HepG2 (cell line): Measurements from ENCODE around the gene DPYD. TPM values are rescaled to one million over a fixed set of nuclear protein-coding genes. Genes with fewer than 3 reads are reported as not detected.

ENCODE experiments used
- ATAC-seq: fragments of 200-7000 bp; cut with Tn5 transposase; 3 replicates; pipeline ENCODE4 v1.9.1; 2020; ENCODE audit warnings: mild to moderate bottlenecking, moderate library complexity
- BruUV-seq: library from RNA; stranded (reverse); fragments of 400-500 nt; replicated peaks from 2 replicates; lab custom pipeline; 2021; lab: Mats Ljungman, UMichigan
- CTCF ChIA-PET: fragments of 300-600 bp; formaldehyde crosslinking; extraction: SDS; loops from one replicate; lab custom pipeline; 2021; ENCODE audit warnings: low total read pairs, inconsistent platforms, low intra/inter-chr PET ratio; lab: Yijun Ruan, JAX
- POLR2A ChIA-PET: fragments of 350-600 bp; sonication (Branson Sonifier 250); formaldehyde crosslinking; loops from one replicate; lab custom pipeline; 2020; ENCODE audit warnings: antibody characterized with exemption, inconsistent platforms; lab: Yijun Ruan, JAX
- DNase-seq: peaks from one replicate; pipeline ENCODE4 v3.0.0-alpha.2; 2015; ENCODE audit warnings: low spot score
- FAIRE-seq: peaks from 3 replicates; lab custom pipeline; 2011; peaks lifted over from hg19 to GRCh38; lab: Jason Lieb, UNC
- H2AFZ ChIP-seq: one replicate; pipeline ENCODE4 v1.6.1; 2011; ENCODE audit warnings: low read length, inconsistent platforms
- H3K27ac ChIP-seq: fragments of 300-600 bp; 3 replicates; pipeline ENCODE4 v1.8.0; 2011; ENCODE audit warnings: mixed run types, mild to moderate bottlenecking, mixed read lengths, low read length, inconsistent platforms; ENCODE audit not compliant: insufficient read depth; ENCODE audit errors: extremely low read length
- H3K27me3 ChIP-seq, 2 experiments: fragments of 200-600 bp in 1 of 2; 2 replicates in 1 of 2; 3 replicates in 1 of 2; pipeline versions ENCODE4 v1.6.0 to v1.8.0; 2011; ENCODE audit warnings: low read length in 2 of 2, mild to moderate bottlenecking in 2 of 2, moderate library complexity in 2 of 2, inconsistent platforms in 1 of 2; ENCODE audit not compliant: insufficient read depth in 2 of 2, control insufficient read depth in 1 of 2
- H3K36me3 ChIP-seq, 2 experiments: fragments of 200-600 bp in 1 of 2; replicated peaks in 1 of 2; 2 replicates in 1 of 2; 3 replicates in 1 of 2; pipeline versions ENCODE4 v1.5.1 to v1.8.0; 2011; ENCODE audit warnings: low read length in 2 of 2, inconsistent platforms in 1 of 2; ENCODE audit not compliant: insufficient read depth in 2 of 2, control insufficient read depth in 1 of 2
- H3K4me1 ChIP-seq: 2 replicates; pipeline ENCODE4 v1.5.1; 2012; ENCODE audit warnings: low read length, inconsistent platforms; ENCODE audit not compliant: insufficient read depth
- H3K4me2 ChIP-seq: 2 replicates; pipeline ENCODE4 v1.6.0; 2011; ENCODE audit warnings: low read depth, low read length, inconsistent platforms
- H3K4me3 ChIP-seq, 3 experiments: fragments of 200-600 bp in 1 of 3; sonication (generic), shearing (Covaris generic) in 1 of 3; replicated peaks in 1 of 3; 2 replicates each; pipeline ENCODE4 v1.5.1; 2011 to 2016; ENCODE audit warnings: low read length in 3 of 3, inconsistent platforms in 2 of 3, low read depth in 2 of 3, mild to moderate bottlenecking in 2 of 3, control low read depth in 1 of 3, mixed read lengths in 1 of 3; ENCODE audit not compliant: insufficient read depth in 1 of 3
- H3K79me2 ChIP-seq: one replicate; pipeline ENCODE4 v1.6.1; 2011; ENCODE audit warnings: low read length, inconsistent platforms; ENCODE audit not compliant: insufficient read depth
- H3K9ac ChIP-seq: 2 replicates; pipeline ENCODE4 v1.6.0; 2011; ENCODE audit warnings: mild to moderate bottlenecking, low read depth, low read length, inconsistent platforms; ENCODE audit not compliant: insufficient read depth
- H3K9me3 ChIP-seq: 2 replicates; pipeline ENCODE4 v1.5.1; 2012; ENCODE audit warnings: mild to moderate bottlenecking, low read length
- H4K20me1 ChIP-seq: 2 replicates; pipeline ENCODE4 v1.6.0; 2011; ENCODE audit warnings: inconsistent platforms, mild to moderate bottlenecking, low read length, moderate library complexity; ENCODE audit not compliant: insufficient read depth
- ARNT2 ChIP-seq: sonication (generic); formaldehyde crosslinking; IDR thresholded peaks from 2 replicates; pipeline ENCODE4 v1.8.0; 2022; ENCODE audit warnings: mild to moderate bottlenecking, low read depth, missing genetic modification reagents, moderate library complexity
- CCDC6 ChIP-seq: sonication (generic); formaldehyde crosslinking; IDR thresholded peaks from 2 replicates; pipeline ENCODE4 v1.8.1; 2022; ENCODE audit warnings: mild to moderate bottlenecking, missing genetic modification reagents, moderate library complexity
- CHD2 ChIP-seq: IDR thresholded peaks from 2 replicates; pipeline ENCODE4 v1.6.1; 2011; ENCODE audit warnings: low read depth, low read length, improper control_type of control experiment
- DNMT3B ChIP-seq: conservative IDR thresholded peaks from 2 replicates; pipeline ENCODE4 v1.6.1; 2016; ENCODE audit warnings: missing biosample characterization, control low read depth
- HBP1 ChIP-seq: IDR thresholded peaks from 2 replicates; pipeline ENCODE4 v1.6.1; 2016; ENCODE audit warnings: low read depth, control low read depth
- ISL2 ChIP-seq: sonication (generic); formaldehyde crosslinking; IDR thresholded peaks from 2 replicates; pipeline ENCODE4 v1.5.0; 2020; ENCODE audit warnings: missing genetic modification reagents
- KDM6A ChIP-seq: IDR thresholded peaks from 2 replicates; pipeline ENCODE4 v1.6.1; 2016; ENCODE audit warnings: low read depth
- KMT2B ChIP-seq: IDR thresholded peaks from 2 replicates; pipeline ENCODE4 v1.6.1; 2016; ENCODE audit warnings: missing genetic modification reagents, missing compliant biosample characterization
- MYNN ChIP-seq: sonication (generic); formaldehyde crosslinking; IDR thresholded peaks from 2 replicates; pipeline ENCODE4 v1.4.0; 2020; ENCODE audit warnings: mild to moderate bottlenecking, low read depth, missing genetic modification reagents
- SMC3 ChIP-seq: IDR thresholded peaks from 2 replicates; pipeline ENCODE4 v1.6.1; 2011; ENCODE audit warnings: low read length, improper control_type of control experiment
- ZBED4 ChIP-seq: sonication (generic); formaldehyde crosslinking; IDR thresholded peaks from 2 replicates; pipeline ENCODE4 v1.4.0; 2020; ENCODE audit warnings: missing genetic modification reagents, borderline replicate concordance
- ZNF234 ChIP-seq: sonication (generic); formaldehyde crosslinking; conservative IDR thresholded peaks from 2 replicates; pipeline ENCODE4 v1.5.1; 2020; ENCODE audit warnings: mild to moderate bottlenecking, missing genetic modification reagents
- ZNF343 ChIP-seq: sonication (generic); formaldehyde crosslinking; IDR thresholded peaks from 2 replicates; pipeline ENCODE4 v1.4.0; 2020; ENCODE audit warnings: mild to moderate bottlenecking, missing genetic modification reagents
- in situ Hi-C: cut with HindIII; loops from 2 replicates; pipeline ENCODE4 v1.10.0; 2017; ENCODE audit warnings: low pct_unique_long_range_greater_than_20kb; ENCODE audit not compliant: extremely low pct_ligation_motif_present
- intact Hi-C: fragments of 100-400 bp; cut with micrococcal nuclease; formaldehyde crosslinking; loops from one replicate; pipeline ENCODE4 v1.10.0; 2022; ENCODE audit not compliant: unreplicated experiment
- polyA plus RNA-seq, 8 experiments: library from polyadenylated mRNA; depleted of rRNA in 3 of 8; stranded (reverse) in 7 of 8; unstranded in 1 of 8; fragments of >200 nt; fragmentation: Illumina TruSeq in 4 of 8; extraction: Trizol in 4 of 8; gene quantifications; 2 replicates each; pipeline versions ENCODE4 v1.2.1 to v1.2.3, GENCODE V29; 2011 to 2016; ENCODE audit warnings: low read depth in 4 of 8, missing spikeins in 1 of 8, mixed read lengths in 1 of 8; ENCODE audit not compliant: insufficient read depth in 1 of 8
- total RNA-seq, 5 experiments: library from RNA; depleted of rRNA; stranded (reverse); fragments of >200 nt; fragmentation: Illumina TruSeq; extraction: Trizol; gene quantifications; 2 replicates each; pipeline ENCODE4 v1.2.3, GENCODE V29; 2016; ENCODE audit warnings: low read depth in 1 of 5
- TF ChIP-seq, protein P1 (sequence below): sonication (generic); formaldehyde crosslinking; IDR thresholded peaks from 2 replicates; pipeline ENCODE4 v1.8.0; 2022; ENCODE audit warnings: missing genetic modification reagents, mild to moderate bottlenecking, inconsistent platforms, borderline replicate concordance
- TF ChIP-seq, protein P2 (sequence below): sonication (generic); formaldehyde crosslinking; IDR thresholded peaks from 2 replicates; pipeline ENCODE4 v1.4.0; 2020; ENCODE audit warnings: low read depth, mild to moderate bottlenecking, missing genetic modification reagents

DPYD gene
- total and polyA plus RNA-seq, 2 of the 13 experiments (the other 11 are each of a cell fraction or from before 2014, with no cell fraction given): 1.3 to 3.4 TPM

- no peak for TF ChIP-seq CCDC6 (CRISPR knock-in tag)
- TF ChIP-seq, protein P1, sequence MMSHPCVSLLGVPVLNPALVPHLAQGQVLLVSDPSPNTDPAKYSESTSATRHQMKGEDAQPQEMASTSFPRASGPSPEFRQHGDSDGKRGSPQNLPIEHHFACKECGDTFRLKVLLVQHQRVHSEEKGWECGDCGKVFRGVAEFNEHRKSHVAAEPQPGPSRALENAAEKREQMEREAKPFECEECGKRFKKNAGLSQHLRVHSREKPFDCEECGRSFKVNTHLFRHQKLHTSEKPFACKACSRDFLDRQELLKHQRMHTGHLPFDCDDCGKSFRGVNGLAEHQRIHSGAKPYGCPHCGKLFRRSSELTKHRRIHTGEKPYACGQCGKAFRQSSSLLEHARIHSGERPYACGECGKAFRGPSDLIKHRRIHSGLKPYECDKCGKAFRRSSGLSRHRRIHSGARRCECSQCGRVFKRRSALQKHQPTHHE (CRISPR knock-in tag): no peak
- TF ChIP-seq KMT2B (CRISPR knock-in tag): no peak
- TF ChIP-seq ZBED4 (CRISPR knock-in tag): no peak
These were observed 25.6 kb downstream of the DPYD start (continued) for GRCh38 chr1:97895278-97895677.

DNA sequence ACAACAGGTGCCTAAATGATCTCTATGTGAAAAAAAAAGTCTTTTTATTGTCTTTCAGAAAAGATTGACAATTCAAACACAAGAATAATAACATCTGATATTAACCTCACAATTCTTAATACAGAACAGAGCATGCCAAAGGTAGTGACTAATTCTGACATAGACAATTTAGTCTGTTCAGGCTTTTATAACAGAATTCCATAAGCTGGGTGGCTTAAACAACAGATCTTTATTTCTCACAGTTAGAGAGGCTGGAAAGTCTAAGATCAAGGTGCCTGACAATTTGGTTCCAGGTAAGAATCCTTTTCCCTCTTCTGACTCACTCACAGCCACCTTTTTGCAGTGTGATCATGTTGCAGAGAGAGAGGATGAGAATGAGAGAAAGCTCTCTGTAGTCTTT is 27.0 kb downstream of the DPYD start:
- Histone ChIP-seq H3K4me2 (no peak overlapping the region), H2AFZ (no peak overlapping the region), H3K79me2 (no peaks in the 10 kb centered on the region), H3K9ac (no peak overlapping the region), H4K20me1 (no peaks in the 10 kb centered on the region), H3K27ac (no peak overlapping the region), H3K4me1 (no peaks in the 10 kb centered on the region), H3K9me3 (no peaks in the 10 kb centered on the region), H3K27me3 (no peaks in the 10 kb centered on the region), H3K4me3 (no peak overlapping the region), H3K36me3 (no peaks in the 10 kb centered on the region)
- POLR2A ChIA-PET: no interaction called here
- CTCF ChIA-PET: no interaction called here
- BruUV-seq: no TSS peak
- no peak for TF ChIP-seq CHD2
- TF ChIP-seq, protein P2, sequence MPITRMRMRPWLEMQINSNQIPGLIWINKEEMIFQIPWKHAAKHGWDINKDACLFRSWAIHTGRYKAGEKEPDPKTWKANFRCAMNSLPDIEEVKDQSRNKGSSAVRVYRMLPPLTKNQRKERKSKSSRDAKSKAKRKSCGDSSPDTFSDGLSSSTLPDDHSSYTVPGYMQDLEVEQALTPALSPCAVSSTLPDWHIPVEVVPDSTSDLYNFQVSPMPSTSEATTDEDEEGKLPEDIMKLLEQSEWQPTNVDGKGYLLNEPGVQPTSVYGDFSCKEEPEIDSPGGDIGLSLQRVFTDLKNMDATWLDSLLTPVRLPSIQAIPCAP: no peak
- no peak for TF ChIP-seq KDM6A (CRISPR knock-in tag)
- TF ChIP-seq ISL2: no peak
- TF ChIP-seq ZNF234: no peak
- no peak for TF ChIP-seq MYNN
- no peak for TF ChIP-seq HBP1 (CRISPR knock-in tag)
- TF ChIP-seq SMC3: no peak
- TF ChIP-seq ZNF343: no peak
- no peak for TF ChIP-seq DNMT3B (CRISPR knock-in tag)
- no peak for TF ChIP-seq ARNT2 (CRISPR knock-in tag)
- intact Hi-C loops: no loop called here
- FAIRE-seq (no peak), DNase-seq (no peak), ATAC-seq (no peak)
- in situ Hi-C loops: no loop called here
